ENCODE data around the gene SYCE3. TPM values are rescaled to one million over a fixed set of nuclear protein-coding genes. Genes with fewer than 3 reads are reported as not detected.

The SYCE3 gene
- total RNA-seq, 2 donors from 2014 or later: not detected

GRCh38 chr22:50529897-50530579, 32.7 kb downstream of the SYCE3 start, which contains the start of gene TYMP:
TYMP (minus strand) TSS chr22:50530012; CDS start chr22:50529709, 303 bp downstream.
- no peaks in the 10 kb centered on the region for H3K27me3 ChIP-seq
- peak; percentile 89 for DNase-seq
- no peaks in the 10 kb centered on the region for H3K36me3 ChIP-seq
- H3K9me3 ChIP-seq: no peaks in the 10 kb centered on the region
- H3K4me1 ChIP-seq: peaks cover 6% of the 10 kb centered on the region
- no peak for TF ChIP-seq CTCF (IDR thresholded peaks at IDR 0.05)
- intact Hi-C loops (cut with DNase I): no loop called here
- H3K9ac ChIP-seq (ENCODE audit: low read depth in 2 of 2, low read length in 2 of 2): peak within 1 kb of the TSS; percentile 95 to 98
- peak within 1 kb of the TSS; percentile 100 for H3K27ac ChIP-seq
- peak within 1 kb of the TSS; percentile 55 for H3K4me3 ChIP-seq

GRCh38 chr22:50529416-50529896, 33.3 kb downstream of the SYCE3 start:
- DNase-seq: no peak
- H3K4me3 ChIP-seq: peak overlapping the region; percentile 55
- H3K27me3 ChIP-seq: no peaks in the 10 kb centered on the region
- H3K9ac ChIP-seq (ENCODE audit: low read depth in 2 of 2, low read length in 2 of 2): peak overlapping the region; percentile 95 to 98
- H3K9me3 ChIP-seq: no peaks in the 10 kb centered on the region
- H3K36me3 ChIP-seq: no peaks in the 10 kb centered on the region
- TF ChIP-seq CTCF (IDR thresholded peaks at IDR 0.05): no peak
- H3K27ac ChIP-seq: peak overlapping the region; percentile 100
- intact Hi-C loops (cut with DNase I): no loop called here
- H3K4me1 ChIP-seq: peaks cover 6% of the 10 kb centered on the region

- Histone ChIP-seq H3K9me3 (no peaks in the 10 kb centered on the region), H3K4me1 (peaks cover 12% of the 10 kb centered on the region), H3K27me3 (no peaks in the 10 kb centered on the region), H3K36me3 (no peaks in the 10 kb centered on the region), H3K27ac (peak overlapping the region; percentile 100), H3K4me3 (peak overlapping the region; percentile 55), H3K9ac (ENCODE audit: low read depth in 2 of 2, low read length in 2 of 2) (peak overlapping the region; percentile 95 to 98)
- intact Hi-C loops (cut with DNase I): no loop called here
- no peak for TF ChIP-seq CTCF (IDR thresholded peaks at IDR 0.05)
- no peak for DNase-seq
Measured at GRCh38 chr22:50528682-50529415, 33.9 kb downstream of the SYCE3 start.

GRCh38 chr22:50527921-50528681, 34.6 kb downstream of the SYCE3 start:
- no peak for TF ChIP-seq CTCF (IDR thresholded peaks at IDR 0.05)
- Histone ChIP-seq H3K9ac (ENCODE audit: low read depth in 2 of 2, low read length in 2 of 2) (no peak overlapping the region), H3K9me3 (no peaks in the 10 kb centered on the region), H3K4me1 (peaks cover 16% of the 10 kb centered on the region), H3K27ac (peak overlapping the region; percentile 100), H3K27me3 (no peaks in the 10 kb centered on the region), H3K4me3 (peak overlapping the region; percentile 55), H3K36me3 (peaks cover 6% of the 10 kb centered on the region)
- intact Hi-C loops (cut with DNase I): no loop called here
- DNase-seq: no peak

Data from colonic mucosa (tissue), 4 donors.